PC-3 (cell line): ENCODE measurements around the gene HDAC4.

Experiments used
- CTCF ChIP-seq: fragments of 300-600 bp; sonication (generic); conservative IDR thresholded peaks from 2 replicates; pipeline ENCODE4 v1.5.1; 2017; ENCODE audit warnings: antibody characterized with exemption, low read depth, mild to moderate bottlenecking, low read length
- EZH2 ChIP-seq: fragments of 300-600 bp; sonication (generic); IDR thresholded peaks from one replicate; pipeline ENCODE4 v1.6.1; 2017; ENCODE audit warnings: antibody characterized with exemption, mild to moderate bottlenecking, low read length; ENCODE audit not compliant: unreplicated experiment
- EZH2phosphoT487 ChIP-seq: fragments of 300-600 bp; sonication (generic); IDR thresholded peaks from 2 replicates; pipeline ENCODE4 v1.6.1; 2018; ENCODE audit warnings: mild to moderate bottlenecking, antibody characterized with exemption, low read length, borderline replicate concordance

- TF ChIP-seq CTCF: no peak
- no peak for TF ChIP-seq EZH2
- TF ChIP-seq EZH2phosphoT487: no peak
Observed at GRCh38 chr2:239019183-239019581, 381.6 kb downstream of the HDAC4 start.
